ENCODE results near the gene ATP8B1.

The ATP8B1 gene

GRCh38 chr18:57630754-57631595 is 172.1 kb downstream of the ATP8B1 start:
- in situ Hi-C loops (cut with MboI; ENCODE audit: low sequenced_read_pairs), result no loop called here

- in situ Hi-C loops (cut with MboI; ENCODE audit: low sequenced_read_pairs), result no loop called here
Observed at GRCh38 chr18:57630002-57630753, 172.9 kb downstream of the ATP8B1 start.

DNA sequence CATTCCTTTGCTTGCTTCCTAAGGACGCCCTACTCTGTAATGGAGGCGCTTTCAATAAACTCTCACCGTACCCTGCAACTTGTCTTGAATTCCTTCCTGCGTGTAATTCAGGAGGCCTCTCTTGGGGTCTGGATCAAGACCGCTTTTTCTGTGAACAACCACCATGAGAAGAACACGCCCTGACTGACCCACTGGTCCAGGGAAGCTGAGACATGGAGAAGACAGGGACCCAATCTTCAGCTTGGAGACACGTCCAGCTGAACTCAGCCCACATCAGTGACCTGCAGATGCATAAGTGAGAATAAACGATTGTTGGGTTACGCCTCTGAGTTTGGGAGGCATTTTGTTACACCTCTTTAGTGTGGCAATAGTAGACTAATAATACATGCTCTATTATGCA is 173.7 kb downstream of the ATP8B1 start:
- in situ Hi-C loops (cut with MboI; ENCODE audit: low sequenced_read_pairs), result no loop called here

GRCh38 chr18:57627488-57627887 is 175.6 kb downstream of the ATP8B1 start:
- in situ Hi-C loops (cut with MboI; ENCODE audit: low sequenced_read_pairs), result no loop called here

GRCh38 chr18:57624988-57625387 is 178.1 kb downstream of the ATP8B1 start:
- in situ Hi-C loops (cut with MboI; ENCODE audit: low sequenced_read_pairs), result no loop called here

GRCh38 chr18:57621246-57621604 is 181.9 kb downstream of the ATP8B1 start:
- in situ Hi-C loops (cut with MboI; ENCODE audit: low sequenced_read_pairs), result no loop called here

GRCh38 chr18:57619876-57620275 is 183.2 kb downstream of the ATP8B1 start:
- in situ Hi-C loops (cut with MboI; ENCODE audit: low sequenced_read_pairs), result no loop called here

DNA sequence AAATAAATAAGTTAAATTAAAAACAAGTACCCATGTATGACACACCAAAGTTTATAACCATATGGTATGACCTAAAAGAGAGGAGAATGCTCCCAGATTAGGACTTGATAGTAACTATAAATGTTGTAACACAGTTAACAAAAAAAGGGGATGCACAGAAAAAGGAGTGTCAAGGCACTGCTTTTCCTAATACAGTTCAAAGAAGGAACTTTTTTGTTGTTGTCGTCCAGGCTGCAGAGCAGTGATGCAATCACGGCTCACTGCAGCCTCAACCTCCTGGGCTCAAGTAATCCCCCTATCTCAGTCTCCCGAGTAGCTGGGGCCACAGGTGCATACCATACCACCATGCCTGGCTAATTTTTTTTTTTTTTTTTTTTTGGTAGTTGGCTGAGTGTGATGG is 184.2 kb downstream of the ATP8B1 start:
- in situ Hi-C loops (cut with MboI; ENCODE audit: low sequenced_read_pairs), result no loop called here

DNA sequence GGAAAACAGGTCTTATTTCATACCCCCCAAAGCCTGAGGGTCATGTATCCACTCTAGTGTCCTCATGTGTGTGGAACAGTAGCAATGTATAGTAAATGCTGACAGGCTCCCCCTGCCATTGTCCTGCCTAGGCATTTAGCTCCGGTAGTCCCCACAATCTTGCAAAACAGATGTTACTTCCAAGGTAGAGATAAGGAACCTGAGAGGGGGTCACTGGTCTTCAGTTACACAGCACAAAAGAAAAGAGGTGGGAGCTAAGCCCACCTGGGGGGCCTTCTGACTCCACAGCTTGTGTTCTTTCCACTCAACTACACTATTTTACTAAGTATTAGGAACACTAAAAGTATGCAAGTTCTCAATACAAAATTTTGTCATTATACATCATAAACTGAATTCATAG is 199.2 kb downstream of the ATP8B1 start:
- in situ Hi-C loops (cut with MboI; ENCODE audit: low sequenced_read_pairs), result no loop called here
